Neutrophil (primary cell): Measurements from ENCODE around the gene ACBD6.

ENCODE experiments used
- H3K27ac ChIP-seq: fragments of 200-600 bp; sonication (generic); 2 replicates; pipeline ENCODE4 v1.5.1; 2016; ENCODE audit warnings: mild to moderate bottlenecking, moderate library complexity
- H3K27me3 ChIP-seq: fragments of 200-600 bp; sonication (generic); 2 replicates; pipeline ENCODE4 v1.6.0; 2016; ENCODE audit warnings: mild to moderate bottlenecking
- H3K36me3 ChIP-seq: fragments of 200-600 bp; sonication (generic); 2 replicates; pipeline ENCODE4 v1.5.1; 2017
- H3K4me1 ChIP-seq, 2 experiments: fragments of 200-600 bp in 1 of 2; sonication (generic) in 1 of 2; 1 replicate in 1 of 2; 2 replicates in 1 of 2; pipeline versions ENCODE4 v1.5.1 to v1.6.1; 2013 to 2016; ENCODE audit warnings: low read depth in 1 of 2, low read length in 1 of 2, mild to moderate bottlenecking in 1 of 2, moderate library complexity in 1 of 2; ENCODE audit not compliant: control insufficient read depth in 1 of 2, insufficient read depth in 1 of 2
- H3K4me3 ChIP-seq, 2 experiments: fragments of 200-600 bp in 1 of 2; sonication (generic) in 1 of 2; 1 replicate in 1 of 2; 2 replicates in 1 of 2; pipeline ENCODE4 v1.5.1; 2013 to 2016; ENCODE audit warnings: low read depth in 1 of 2, low read length in 1 of 2, mild to moderate bottlenecking in 1 of 2, moderate library complexity in 1 of 2
- H3K9me3 ChIP-seq: fragments of 200-600 bp; sonication (generic); 2 replicates; pipeline ENCODE4 v1.5.1; 2016
- CTCF ChIP-seq: fragments of 200-600 bp; sonication (generic); IDR thresholded peaks from 2 replicates; pipeline ENCODE4 v1.5.1; 2016; ENCODE audit warnings: antibody characterized with exemption

The ACBD6 gene

GRCh38 chr1:180360333-180361075 lies 141.9 kb downstream of the ACBD6 start:
- no peak for TF ChIP-seq CTCF
- H3K36me3 ChIP-seq = no peaks in the 10 kb centered on the region
- H3K27me3 ChIP-seq = no peaks in the 10 kb centered on the region
- no peaks in the 10 kb centered on the region for H3K9me3 ChIP-seq
- no peak overlapping the region for H3K4me3 ChIP-seq
- H3K27ac ChIP-seq = no peak overlapping the region
- H3K4me1 ChIP-seq = peaks cover 8 to 16% of the 10 kb centered on the region in 2 experiments

GRCh38 chr1:180358649-180359048 lies 143.7 kb downstream of the ACBD6 start:
- no peak for TF ChIP-seq CTCF
- Histone ChIP-seq H3K36me3 (no peaks in the 10 kb centered on the region), H3K4me1 (peaks cover 7 to 19% of the 10 kb centered on the region in 2 experiments), H3K9me3 (no peaks in the 10 kb centered on the region), H3K27me3 (no peaks in the 10 kb centered on the region), H3K27ac (no peak overlapping the region), H3K4me3 (no peak overlapping the region)

- Histone ChIP-seq H3K4me3 (no peak overlapping the region), H3K9me3 (no peaks in the 10 kb centered on the region), H3K4me1 (peaks cover 7 to 9% of the 10 kb centered on the region in 2 experiments), H3K27ac (no peak overlapping the region), H3K36me3 (no peaks in the 10 kb centered on the region), H3K27me3 (no peaks in the 10 kb centered on the region)
- TF ChIP-seq CTCF = no peak
These were observed 148.4 kb downstream of the ACBD6 start for GRCh38 chr1:180353945-180354344.

GRCh38 chr1:180352588-180352987 lies 149.8 kb downstream of the ACBD6 start:
- Histone ChIP-seq H3K27me3 (no peaks in the 10 kb centered on the region), H3K27ac (no peak overlapping the region), H3K36me3 (no peaks in the 10 kb centered on the region), H3K4me3 (no peak overlapping the region), H3K9me3 (no peaks in the 10 kb centered on the region), H3K4me1 (peaks cover 7 to 9% of the 10 kb centered on the region in 2 experiments)
- TF ChIP-seq CTCF = no peak

GRCh38 chr1:180352021-180352420 lies 150.4 kb downstream of the ACBD6 start:
- no peak for TF ChIP-seq CTCF
- Histone ChIP-seq H3K36me3 (no peaks in the 10 kb centered on the region), H3K4me3 (no peak overlapping the region), H3K27ac (no peak overlapping the region), H3K9me3 (no peaks in the 10 kb centered on the region), H3K4me1 (peaks cover 7 to 9% of the 10 kb centered on the region in 2 experiments), H3K27me3 (no peaks in the 10 kb centered on the region)
